Measurements from ENCODE around the gene CFAP74. TPM values are rescaled to one million over a fixed set of nuclear protein-coding genes. Genes with fewer than 3 reads are reported as not detected.

Gene CFAP74
- polyA plus RNA-seq, 1 donor from 2014 or later, result 0.22 TPM

DNA sequence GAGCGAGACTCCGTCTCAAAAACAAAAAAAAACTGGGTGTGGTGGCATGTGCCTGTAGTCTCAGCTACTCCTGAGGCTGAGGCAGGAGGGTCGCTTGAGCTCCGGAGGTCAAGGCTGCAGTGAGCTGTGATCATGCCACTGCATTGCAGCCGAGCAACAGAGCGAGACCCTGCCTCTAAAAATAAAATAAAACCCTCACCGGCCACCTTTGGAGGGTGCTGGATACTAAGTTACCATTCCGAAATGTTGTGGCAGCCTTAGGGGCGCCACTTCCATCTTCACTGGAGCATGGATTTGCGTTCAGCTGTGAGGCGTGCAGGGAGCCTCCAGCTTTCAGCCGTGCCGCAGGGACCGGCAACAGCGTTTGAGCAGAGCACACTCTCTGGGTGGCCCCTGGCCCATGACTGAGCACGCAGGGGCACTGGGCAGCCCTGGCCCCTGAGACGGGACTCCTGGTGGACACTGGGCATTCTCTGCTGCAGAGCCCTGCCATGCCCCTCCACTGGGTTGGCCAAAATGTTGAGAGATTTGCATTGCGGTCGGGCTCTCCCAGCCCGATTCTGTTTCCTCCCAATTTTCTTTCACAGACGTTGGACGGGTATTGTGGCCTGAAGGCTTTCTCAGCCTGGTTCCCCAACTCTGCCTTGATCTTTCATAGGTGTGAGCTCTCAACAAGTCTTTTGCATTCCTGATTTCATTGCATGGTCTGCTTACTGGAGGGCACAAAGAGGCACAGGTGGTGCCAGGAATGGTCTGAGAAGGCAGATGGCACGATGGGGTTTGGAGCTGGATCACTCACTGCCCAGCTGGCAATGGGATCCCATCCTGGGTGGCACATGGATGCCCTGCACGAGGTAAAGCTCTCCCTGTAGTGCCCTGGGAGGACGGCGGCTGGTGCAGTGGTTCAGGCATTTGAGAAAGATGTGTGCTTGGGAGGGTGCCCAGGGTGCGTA, 5.8 kb upstream of the CFAP74 start:
- Histone ChIP-seq H4K20me1 (ENCODE audit: insufficient read depth) (no peaks in the 10 kb centered on the region), H3K4me3 (ENCODE audit: low read length) (no peak overlapping the region), H3K27ac (ENCODE audit: low read length) (no peak overlapping the region), H3K9me3 (ENCODE audit: low read length) (no peaks in the 10 kb centered on the region), H3K9me2 (ENCODE audit: insufficient read depth, low read length) (no peaks in the 10 kb centered on the region), H2AFZ (ENCODE audit: low read depth, low read length) (no peak overlapping the region), H3K79me2 (replicated peaks; ENCODE audit: insufficient read depth, low read length) (no peaks in the 10 kb centered on the region), H3F3A (ENCODE audit: insufficient read depth, low read length, poor library complexity, severe bottlenecking) (no peaks in the 10 kb centered on the region), H3K9ac (ENCODE audit: low read length) (no peak overlapping the region), H3K4me2 (ENCODE audit: low read length) (no peak overlapping the region), H3K36me3 (ENCODE audit: insufficient read depth, low read length) (no peaks in the 10 kb centered on the region), H3K27me3 (ENCODE audit: insufficient read depth, low read depth, low read length) (no peaks in the 10 kb centered on the region)
- TF ChIP-seq MXI1 (conservative IDR thresholded peaks at IDR 0.05; ENCODE audit: poor library complexity, severe bottlenecking) (no peak), EZH2 (IDR thresholded peaks at IDR 0.05; ENCODE audit: borderline replicate concordance, insufficient read depth, low read length, poor library complexity, severe bottlenecking) (no peak), EP300 (conservative IDR thresholded peaks at IDR 0.05; ENCODE audit: poor library complexity, severe bottlenecking) (no peak), SMC3 (conservative IDR thresholded peaks at IDR 0.05; ENCODE audit: poor library complexity) (no peak), TAF1 (IDR thresholded peaks at IDR 0.05; ENCODE audit: low read depth) (no peak), RAD21 (conservative IDR thresholded peaks at IDR 0.05) (no peak), POLR2AphosphoS5 (IDR thresholded peaks at IDR 0.05) (no peak)
- TF ChIP-seq, protein P1, sequence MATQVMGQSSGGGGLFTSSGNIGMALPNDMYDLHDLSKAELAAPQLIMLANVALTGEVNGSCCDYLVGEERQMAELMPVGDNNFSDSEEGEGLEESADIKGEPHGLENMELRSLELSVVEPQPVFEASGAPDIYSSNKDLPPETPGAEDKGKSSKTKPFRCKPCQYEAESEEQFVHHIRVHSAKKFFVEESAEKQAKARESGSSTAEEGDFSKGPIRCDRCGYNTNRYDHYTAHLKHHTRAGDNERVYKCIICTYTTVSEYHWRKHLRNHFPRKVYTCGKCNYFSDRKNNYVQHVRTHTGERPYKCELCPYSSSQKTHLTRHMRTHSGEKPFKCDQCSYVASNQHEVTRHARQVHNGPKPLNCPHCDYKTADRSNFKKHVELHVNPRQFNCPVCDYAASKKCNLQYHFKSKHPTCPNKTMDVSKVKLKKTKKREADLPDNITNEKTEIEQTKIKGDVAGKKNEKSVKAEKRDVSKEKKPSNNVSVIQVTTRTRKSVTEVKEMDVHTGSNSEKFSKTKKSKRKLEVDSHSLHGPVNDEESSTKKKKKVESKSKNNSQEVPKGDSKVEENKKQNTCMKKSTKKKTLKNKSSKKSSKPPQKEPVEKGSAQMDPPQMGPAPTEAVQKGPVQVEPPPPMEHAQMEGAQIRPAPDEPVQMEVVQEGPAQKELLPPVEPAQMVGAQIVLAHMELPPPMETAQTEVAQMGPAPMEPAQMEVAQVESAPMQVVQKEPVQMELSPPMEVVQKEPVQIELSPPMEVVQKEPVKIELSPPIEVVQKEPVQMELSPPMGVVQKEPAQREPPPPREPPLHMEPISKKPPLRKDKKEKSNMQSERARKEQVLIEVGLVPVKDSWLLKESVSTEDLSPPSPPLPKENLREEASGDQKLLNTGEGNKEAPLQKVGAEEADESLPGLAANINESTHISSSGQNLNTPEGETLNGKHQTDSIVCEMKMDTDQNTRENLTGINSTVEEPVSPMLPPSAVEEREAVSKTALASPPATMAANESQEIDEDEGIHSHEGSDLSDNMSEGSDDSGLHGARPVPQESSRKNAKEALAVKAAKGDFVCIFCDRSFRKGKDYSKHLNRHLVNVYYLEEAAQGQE (IDR thresholded peaks at IDR 0.05; ENCODE audit: borderline replicate concordance), result no peak
- TF ChIP-seq, protein P2, sequence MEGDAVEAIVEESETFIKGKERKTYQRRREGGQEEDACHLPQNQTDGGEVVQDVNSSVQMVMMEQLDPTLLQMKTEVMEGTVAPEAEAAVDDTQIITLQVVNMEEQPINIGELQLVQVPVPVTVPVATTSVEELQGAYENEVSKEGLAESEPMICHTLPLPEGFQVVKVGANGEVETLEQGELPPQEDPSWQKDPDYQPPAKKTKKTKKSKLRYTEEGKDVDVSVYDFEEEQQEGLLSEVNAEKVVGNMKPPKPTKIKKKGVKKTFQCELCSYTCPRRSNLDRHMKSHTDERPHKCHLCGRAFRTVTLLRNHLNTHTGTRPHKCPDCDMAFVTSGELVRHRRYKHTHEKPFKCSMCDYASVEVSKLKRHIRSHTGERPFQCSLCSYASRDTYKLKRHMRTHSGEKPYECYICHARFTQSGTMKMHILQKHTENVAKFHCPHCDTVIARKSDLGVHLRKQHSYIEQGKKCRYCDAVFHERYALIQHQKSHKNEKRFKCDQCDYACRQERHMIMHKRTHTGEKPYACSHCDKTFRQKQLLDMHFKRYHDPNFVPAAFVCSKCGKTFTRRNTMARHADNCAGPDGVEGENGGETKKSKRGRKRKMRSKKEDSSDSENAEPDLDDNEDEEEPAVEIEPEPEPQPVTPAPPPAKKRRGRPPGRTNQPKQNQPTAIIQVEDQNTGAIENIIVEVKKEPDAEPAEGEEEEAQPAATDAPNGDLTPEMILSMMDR (IDR thresholded peaks at IDR 0.05; ENCODE audit: poor library complexity, severe bottlenecking), result no peak

DNA sequence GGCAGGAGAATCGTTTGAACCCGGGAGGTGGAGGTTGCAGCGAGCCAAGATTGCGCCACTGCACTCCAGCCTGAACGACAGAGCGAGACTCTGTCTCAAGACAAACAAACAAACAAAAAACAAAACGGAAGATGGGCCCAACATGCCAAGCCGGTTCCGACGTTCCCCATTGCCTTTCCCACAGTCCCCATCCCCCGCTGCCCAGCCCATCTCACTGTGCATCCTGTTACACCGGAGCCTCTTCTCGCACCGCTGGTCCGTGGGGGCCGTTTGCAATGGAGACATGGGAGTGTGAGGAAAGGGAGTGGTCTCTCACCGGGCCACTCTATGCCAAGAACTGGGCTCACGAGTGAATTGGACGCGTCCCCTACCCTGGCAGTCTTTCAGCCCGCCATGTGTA, 1.3 kb upstream of the CFAP74 start:
- no peaks in the 10 kb centered on the region for H3K36me3 ChIP-seq (ENCODE audit: insufficient read depth, low read length)
- no peaks in the 10 kb centered on the region for H3K9me3 ChIP-seq (ENCODE audit: low read length)
- H3K9me2 ChIP-seq (ENCODE audit: insufficient read depth, low read length), result no peaks in the 10 kb centered on the region
- no peaks in the 10 kb centered on the region for H3K79me2 ChIP-seq (replicated peaks; ENCODE audit: insufficient read depth, low read length)
- no peak overlapping the region for H3K4me3 ChIP-seq (ENCODE audit: low read length)
- no peaks in the 10 kb centered on the region for H4K20me1 ChIP-seq (ENCODE audit: insufficient read depth)
- no peak overlapping the region for H3K9ac ChIP-seq (ENCODE audit: low read length)
- H2AFZ ChIP-seq (ENCODE audit: low read depth, low read length), result no peak overlapping the region
- no peak overlapping the region for H3K27ac ChIP-seq (ENCODE audit: low read length)
- H3K27me3 ChIP-seq (ENCODE audit: insufficient read depth, low read depth, low read length), result no peaks in the 10 kb centered on the region
- H3F3A ChIP-seq (ENCODE audit: insufficient read depth, low read length, poor library complexity, severe bottlenecking), result no peaks in the 10 kb centered on the region
- H3K4me2 ChIP-seq (ENCODE audit: low read length), result no peak overlapping the region
- TF ChIP-seq EP300 (conservative IDR thresholded peaks at IDR 0.05; ENCODE audit: poor library complexity, severe bottlenecking) (no peak), TAF1 (IDR thresholded peaks at IDR 0.05; ENCODE audit: low read depth) (no peak), EZH2 (IDR thresholded peaks at IDR 0.05; ENCODE audit: borderline replicate concordance, insufficient read depth, low read length, poor library complexity, severe bottlenecking) (no peak), MXI1 (conservative IDR thresholded peaks at IDR 0.05; ENCODE audit: poor library complexity, severe bottlenecking) (no peak), POLR2AphosphoS5 (IDR thresholded peaks at IDR 0.05) (no peak)
- TF ChIP-seq, protein P1 (IDR thresholded peaks at IDR 0.05; ENCODE audit: borderline replicate concordance), result no peak

Data from neural cell (in vitro differentiated cells).